ENCODE data around the gene DHRSX.
"Not testable (repeated sequence)": the region's sequence is repeated elsewhere in the genome, so short reads cannot be mapped to it uniquely, and the experiment has no call there.

The DHRSX gene

DNA sequence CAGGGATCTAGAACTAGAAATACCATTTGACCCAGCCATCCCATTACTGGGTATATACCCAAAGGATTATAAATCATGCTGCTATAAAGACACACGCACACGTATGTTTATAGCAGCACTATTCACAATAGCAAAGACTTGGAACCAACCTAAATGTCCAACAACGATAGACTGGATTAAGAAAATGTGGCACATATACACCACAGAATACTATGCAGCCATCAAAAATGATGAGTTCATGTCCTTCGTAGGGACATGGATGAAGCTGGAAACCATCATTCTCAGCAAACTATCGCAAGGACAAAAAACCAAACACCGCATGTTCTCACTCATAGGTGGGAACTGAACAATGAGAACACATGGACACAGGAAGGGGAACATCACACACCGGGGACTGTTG lies 81.4 kb downstream of the DHRSX start:
- not testable (repeated sequence) for DNase-seq

DNA sequence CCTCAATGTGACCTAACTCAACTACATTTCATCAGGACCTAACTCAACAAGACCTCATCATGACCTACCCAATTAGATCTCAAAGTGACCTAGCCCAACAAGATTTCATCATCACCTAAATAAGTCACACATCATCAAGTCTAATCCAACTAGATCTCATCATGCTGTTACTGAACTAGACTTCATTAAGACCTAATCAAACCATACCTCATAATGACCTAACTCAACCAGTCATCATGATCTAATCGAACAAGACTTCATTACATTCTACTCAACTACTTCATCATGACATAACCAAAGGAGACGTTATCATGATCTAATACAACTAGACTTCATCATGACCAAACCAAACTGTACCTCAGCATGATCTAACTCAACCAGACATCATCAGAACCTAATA lies 82.8 kb downstream of the DHRSX start:
- no peak for DNase-seq

DNA sequence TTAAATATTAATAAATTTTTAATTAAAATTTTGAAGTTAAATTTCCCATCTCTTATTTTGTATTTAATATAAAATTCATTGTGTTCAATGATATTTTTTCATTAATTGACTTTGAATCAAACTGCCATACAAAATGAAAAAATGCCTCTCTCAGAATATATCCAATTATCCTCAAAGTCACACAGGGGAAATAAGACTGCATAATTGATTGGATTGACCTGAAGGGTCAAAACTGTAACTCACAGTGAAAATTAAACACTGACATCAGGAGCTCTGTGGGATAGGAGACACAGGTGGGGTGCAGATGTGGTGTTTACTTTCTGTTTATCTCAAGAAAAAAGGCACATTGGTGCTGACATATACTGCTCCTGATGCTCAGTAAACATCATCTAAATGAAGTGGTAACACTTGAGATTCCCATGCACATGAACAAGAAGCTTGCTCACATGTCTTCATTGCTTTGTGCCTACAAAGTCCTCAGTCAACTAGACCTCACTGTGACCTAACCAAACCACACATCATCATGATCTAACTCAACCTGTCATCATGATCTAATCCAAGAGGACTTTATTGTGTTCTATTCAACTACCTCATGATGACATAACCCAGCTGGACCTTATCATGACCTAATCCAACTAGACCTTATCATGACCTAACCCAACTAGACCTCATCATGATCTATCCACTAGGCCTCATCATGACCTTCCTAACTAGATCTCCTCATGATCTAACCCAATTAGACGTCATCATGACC lies 83.7 kb downstream of the DHRSX start:
- DNase-seq, result no peak

DNA sequence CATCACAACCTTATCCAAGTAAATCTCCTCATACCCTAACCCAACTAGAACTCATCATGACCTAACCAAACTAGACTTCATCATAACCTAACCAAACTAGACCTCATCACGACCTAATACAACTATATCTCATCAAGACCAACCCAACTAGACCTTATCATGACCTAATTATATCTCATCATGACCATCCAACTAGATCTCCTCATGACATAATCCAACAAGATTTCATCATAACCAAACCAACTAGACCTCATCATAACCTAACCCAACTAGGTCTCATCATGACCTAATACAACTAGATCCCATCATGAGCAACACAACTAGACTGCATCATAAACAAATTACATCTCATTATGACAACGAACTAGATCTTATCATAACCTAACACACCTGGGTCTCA lies 86.4 kb downstream of the DHRSX start:
- DNase-seq, result no peak

DNA sequence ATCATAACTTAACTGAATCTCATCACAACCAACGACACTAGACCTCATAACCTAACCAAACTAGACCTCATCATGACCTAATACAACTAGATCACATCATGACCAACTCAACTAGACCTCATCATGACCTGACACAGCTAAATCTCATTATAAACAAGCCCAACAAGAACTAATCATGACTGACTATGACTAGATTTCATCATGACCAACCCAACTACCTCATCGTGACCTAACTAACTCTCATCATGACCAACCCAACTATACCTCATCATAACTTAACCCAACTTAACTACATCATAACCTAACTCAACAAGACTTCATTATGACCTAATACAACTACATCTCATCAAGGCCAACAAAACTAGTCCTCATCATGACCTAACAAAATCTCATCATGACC lies 86.8 kb downstream of the DHRSX start:
- no peak for DNase-seq

DNA sequence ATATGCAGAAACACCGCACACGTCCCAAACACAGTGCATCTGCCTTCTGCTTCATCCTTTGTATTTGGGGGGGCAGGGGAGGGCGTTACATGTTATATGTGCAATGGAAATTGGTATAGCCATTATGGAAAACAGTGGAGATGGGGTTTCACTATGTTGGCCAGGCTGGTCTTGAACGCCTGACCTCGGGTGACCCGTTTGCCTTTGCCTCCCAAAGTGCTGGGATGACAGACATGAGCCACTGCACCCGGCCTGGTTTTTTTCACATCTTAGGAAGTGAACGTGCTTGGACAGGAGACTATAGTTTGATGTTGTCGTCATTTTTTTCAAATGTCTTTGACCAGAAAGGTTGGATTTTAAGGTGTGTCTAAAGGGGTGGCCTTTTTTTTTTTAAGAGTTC lies 88.6 kb downstream of the DHRSX start:
- no peak for DNase-seq

DNA sequence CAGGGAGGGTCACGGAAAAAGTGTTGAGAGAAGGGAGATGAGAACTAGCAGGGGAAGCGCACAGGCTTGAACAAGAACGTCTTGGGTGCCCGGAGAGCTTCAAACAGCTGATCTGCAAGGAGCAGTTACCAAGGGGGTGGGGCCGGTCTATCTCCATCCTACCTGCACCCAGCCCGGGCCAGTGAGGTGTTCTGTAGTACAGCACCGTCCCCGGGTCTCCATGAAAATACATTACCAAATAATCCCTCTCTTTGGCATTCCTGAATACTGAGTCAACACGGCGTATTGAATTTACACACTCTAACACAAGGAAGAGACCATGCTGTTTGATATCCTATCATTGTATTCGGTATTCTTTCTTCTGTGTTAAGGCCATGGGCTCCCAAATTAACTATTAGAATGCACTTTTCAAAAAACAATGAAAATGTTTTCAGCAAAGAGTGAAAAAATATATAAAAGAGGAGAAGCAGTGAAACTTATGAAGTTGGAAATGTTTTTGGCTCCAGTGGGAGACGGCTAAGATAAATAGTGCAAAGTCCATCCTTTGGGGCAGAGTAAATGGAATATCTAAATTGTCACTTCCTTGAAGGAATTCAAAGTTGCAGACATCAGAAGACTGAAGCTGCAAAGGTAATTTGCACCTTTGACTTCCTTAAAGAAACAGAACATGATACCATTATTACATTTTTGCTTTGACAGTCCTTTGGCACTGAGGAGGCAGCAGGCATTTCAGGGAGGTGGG lies 90.3 kb downstream of the DHRSX start:
- no peak for DNase-seq

DNA sequence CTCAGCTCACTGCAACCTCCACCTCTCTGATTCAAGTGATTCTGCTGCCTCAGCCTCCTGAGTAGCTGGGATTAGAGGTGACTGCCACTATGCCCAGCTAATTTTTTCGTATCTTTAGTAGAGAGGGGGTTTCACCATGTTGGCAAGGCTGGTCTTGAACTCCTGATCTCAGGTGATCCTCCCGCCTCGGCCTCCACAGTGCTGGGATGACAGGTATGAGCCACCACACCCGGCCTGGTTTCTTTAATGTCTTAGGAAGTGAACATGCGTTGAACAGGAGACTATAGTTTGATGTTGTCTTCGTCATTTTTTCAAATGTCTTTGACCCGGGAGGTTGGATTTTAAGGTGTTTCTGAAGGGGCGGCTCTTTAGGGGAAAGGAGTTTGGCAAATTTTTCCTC lies 91.0 kb downstream of the DHRSX start:
- no peak for DNase-seq

DNA sequence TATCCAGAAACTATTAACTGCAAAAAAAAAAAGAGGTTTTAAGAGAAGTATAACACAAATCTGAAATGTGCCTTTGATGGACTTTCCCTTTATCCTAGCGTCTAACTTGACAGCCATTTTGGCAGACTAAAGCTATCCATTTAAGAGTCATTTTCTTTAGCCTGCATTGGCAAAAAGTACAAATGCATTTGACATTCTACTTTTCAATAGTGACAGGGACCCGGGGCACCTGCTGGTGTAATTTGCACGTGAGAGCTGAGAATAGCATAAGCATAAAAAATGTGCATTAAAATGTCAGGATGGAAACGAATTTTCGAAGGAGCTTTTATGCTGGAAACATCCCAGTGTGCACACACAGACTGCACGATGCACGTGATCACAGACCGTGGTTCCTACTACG lies 91.9 kb downstream of the DHRSX start:
- DNase-seq, result no peak

DNA sequence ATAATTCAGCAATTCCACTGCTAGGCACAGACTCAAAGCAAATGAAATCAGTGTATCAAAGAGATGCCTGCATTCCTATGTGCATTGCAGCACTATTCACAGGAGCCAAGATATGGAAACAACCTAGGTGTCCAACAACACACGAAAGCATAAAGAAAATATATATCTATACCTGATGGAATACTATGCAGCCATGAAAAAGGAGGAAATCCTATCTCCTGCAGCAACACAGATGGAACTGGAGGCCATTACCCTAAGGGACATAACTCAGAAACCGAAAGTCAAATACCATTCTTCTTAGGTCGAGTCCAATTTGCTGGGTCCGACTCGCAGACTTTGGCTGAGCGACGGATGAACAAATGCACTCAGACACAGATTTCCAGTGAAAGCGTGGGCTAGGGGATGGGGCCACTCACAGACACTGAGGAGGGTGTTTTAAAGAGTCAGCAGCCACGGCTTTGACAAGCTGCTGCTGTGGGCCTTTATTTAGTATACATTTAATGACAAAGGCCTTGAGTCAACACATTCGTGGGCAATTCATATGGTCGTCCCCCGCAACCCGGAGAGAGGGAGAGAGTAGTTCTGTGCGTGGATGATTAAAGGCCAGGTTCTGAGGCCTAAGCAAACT lies 93.8 kb downstream of the DHRSX start:
- DNase-seq, result no peak

DNA sequence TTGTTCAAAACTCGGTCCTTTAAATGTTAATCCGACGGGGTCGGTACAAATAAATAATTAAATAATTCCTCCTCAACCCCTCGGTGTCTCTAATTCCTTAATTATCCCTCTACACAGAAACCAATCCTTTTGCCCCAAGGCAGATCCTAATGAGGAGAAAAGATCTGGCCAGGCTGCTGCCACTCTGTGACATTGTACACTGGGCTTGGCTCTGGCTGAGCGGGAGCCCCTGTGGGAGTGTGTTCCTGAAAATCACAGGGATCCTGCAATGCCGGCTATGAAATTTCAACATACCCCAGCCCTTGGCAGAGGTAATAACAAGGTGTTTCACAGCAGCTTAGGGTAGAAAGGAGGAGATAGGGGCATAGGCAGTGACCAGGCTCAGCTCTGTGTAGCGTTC lies 96.0 kb downstream of the DHRSX start:
- DNase-seq, result no peak

DNA sequence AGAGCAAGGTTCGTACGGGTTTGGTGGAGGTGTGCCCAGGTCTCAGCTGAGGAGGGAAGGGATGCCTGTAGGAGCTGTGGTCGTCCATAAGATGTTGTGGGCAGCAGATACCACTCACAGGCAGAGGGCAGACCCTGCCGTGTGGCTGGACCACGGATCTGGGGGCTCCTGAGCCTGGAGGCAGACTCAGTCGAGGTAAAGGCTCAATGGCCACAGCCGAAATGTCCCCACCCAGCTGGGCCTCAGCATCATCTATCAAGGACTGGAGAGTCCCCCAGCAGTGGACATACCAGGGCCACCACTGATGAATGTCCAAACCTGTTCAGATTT lies 98.5 kb downstream of the DHRSX start:
- no peak for DNase-seq

DNA sequence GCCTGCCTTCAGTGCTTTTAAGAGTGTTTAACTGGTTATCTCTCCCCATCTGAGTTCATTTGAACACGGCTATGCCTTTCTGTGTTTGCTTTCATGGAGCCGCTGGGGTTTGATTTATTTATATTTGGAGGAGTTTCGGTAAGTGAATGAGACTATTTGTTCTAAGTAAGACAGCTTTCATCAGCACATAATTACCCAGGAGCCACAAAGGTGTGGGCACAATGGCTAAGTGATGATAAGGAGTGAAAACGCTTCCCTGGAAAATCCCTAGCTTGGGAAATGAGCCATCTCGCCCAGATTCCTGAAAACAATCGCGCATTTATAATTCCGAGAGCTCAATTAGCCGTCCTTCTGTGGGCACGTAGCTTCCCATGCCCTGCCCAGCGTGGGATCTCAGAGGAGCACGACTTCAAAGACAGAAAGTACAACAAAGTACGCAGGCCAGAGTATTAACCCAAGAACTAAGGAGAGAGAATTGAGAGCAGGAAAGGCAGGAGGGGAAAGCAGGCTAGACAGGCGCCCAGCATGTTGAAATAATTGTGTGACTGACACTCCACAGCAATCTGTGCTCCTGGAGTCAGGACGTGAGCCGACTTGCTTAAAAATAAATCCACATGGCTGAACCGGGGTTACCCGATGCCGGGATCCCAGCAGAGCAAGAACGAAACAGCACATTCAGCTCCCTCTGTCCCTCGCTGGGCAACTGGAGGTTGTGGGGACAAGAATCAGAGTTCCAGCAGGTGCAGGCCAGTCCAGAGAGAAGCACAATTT lies 99.0 kb downstream of the DHRSX start:
- no peak for DNase-seq

DNA sequence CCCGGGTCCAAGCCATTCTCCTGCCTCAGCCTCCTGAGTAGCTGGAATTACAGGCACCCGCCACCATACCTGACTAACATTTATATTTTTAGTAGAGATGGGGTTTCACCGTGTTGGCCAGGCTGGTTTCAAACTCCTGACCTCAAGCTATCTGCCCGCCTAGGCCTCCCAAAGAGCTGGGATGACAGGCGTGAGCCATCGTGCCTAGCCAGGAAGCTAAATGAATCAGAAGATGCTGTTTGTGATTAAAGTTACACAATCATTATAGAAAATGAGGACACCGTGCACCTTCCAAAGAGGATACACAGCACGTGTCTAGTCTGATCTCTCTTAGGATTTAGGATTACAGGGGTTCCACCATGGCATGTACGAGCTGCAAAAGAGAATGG lies 99.6 kb downstream of the DHRSX start:
- no peak for DNase-seq

DNA sequence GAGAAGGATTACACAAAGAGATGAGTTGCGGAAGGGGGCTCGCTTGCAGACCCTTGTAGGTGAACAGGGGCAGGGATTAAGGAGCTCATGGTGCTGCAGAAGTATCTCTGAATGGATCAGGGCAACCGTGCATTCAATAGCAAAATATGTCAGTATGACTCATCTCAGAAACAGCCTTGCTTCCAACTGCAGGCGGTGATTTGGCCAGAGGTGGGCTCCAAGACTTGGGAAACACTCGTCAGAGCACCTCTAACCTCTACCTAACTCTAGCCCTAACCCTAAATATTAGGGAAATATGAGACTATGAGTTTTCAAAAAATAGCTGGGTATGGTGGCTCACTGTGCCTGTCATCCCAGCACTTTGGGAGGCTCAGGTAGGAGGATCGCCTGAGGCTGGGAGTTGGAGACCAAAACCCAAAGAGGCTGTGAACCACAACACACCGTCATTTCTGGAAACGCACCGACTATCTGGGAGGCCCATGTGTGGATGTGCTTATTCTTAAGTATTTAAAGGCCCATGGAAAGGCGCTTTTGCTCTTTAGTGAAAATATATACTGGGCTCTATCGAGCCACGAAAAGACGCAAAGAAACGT lies 102.6 kb downstream of the DHRSX start:
- peak; percentile 64 for DNase-seq

DNA sequence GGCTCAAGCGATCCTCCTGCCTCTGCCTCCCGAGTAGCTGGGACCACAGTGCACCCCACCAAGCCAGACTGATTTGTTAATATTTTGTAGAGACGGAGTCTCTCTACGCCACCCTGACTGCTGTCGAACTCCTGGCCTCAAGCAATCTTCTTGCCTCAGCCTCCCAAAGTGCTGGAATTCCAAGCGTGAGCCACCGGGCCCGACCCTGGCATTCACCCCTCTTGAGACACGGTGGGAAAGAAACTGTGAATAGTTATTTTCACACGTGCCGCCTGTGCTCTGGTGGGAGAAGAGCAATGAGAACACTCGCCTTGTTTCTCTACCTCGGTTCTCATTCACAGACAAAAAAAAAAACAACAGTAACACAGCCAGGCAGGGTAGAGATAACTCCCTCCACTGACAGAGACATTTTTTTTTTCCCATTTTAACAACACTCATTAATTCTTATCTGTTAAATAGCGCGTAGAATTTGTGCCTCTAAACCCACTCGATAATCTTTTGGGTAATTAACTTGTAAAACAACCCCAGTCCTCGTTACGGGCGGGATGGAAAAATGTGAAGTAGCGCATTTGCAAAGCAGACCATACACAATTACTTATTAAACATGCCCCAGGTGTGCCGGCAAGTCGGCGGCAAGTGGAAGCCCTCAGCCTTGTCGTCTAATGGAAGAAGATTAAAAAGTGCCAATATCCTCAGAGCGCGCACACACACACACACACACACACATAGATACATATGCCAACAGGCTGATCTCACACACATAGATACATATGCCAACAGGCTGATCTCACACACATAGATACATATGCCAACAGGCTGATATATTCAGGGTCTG lies 103.3 kb downstream of the DHRSX start:
- DNase-seq, result no peak

DNA sequence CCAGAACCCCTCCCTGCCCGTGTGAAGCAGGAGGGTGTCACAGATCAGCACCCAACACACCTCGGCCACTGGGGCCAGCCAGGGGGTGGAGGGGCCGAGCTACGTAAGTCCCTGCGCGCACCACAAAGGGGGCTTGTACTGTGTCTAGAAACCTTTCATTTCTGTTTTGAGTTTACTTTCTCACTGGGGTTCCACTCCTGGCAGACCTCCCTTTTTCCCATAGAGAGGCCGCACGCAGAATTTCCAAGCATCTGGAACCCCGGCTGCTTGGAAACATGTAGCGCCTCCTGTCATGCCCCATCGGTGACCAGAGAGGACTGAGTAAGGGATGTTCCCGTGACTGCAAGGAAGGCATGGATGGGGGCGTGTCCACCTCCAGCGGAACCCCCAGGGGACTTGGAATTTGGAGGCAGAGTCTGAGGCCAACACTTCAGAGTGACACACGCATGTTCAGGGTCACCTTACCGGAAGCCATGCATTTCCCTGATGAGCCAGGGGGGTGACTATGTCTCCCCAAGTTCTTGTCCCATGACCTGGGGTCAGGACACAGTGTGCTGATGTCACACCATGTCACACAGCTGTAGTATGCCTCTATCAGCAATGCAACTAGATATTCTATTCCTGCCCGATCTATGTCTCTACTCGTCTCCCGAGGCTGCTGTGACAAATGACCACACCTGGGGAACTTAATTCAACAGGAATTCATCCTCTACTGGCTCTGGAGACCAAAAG lies 105.3 kb downstream of the DHRSX start:
- no peak for DNase-seq

DNA sequence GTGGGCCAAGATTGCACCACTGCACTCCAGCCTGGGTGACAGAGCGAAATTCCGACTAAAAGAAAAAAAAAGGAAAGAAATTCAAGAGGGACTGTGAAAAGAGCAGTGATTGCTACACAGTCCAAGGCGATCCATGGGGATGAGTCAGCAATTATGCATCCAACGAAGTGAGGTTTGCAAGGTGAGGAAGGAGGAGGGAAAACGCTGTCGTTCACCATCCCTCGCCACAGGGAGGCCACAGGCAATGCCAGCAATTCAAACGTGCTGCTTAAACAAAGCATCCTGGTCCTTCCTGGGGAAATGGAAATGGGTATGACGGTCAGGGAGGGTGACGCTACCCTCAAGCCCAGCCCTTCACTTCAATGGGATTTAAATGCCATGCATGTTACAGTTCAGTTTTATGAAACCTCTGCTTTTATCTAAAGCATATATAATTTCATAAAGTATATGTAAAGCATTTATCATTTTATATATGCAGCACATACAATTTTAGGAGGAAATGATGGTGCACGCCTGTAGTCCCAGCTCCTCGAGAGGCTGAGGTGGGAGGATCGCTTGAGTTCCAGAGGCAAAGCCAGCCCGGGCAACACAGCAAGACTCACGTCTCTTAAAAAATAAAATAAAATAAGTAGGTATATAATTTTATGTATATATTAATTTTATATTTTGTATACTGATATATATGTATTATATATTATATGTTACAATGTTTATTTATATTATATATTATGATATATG lies 108.7 kb downstream of the DHRSX start:
- peak; percentile 94 for DNase-seq

DNA sequence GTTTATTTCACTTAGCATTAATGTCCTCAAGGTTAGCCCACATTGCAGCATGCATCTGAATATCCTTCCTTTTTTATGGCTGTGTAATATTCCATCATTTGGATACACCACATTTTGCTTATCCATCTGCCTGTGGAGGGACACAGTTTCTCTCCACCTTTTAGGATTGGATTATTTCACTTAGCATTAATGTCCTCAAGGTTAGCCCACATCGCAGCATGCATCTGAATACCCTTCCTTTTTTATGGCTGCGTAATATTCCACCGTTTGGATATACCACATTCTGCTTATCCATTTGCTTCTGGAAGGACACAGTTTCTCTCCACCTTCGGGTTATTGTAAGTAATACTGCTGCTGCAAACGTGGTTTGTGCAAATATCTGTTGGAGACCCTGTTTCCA lies 110.0 kb downstream of the DHRSX start:
- no peak for DNase-seq

DNA sequence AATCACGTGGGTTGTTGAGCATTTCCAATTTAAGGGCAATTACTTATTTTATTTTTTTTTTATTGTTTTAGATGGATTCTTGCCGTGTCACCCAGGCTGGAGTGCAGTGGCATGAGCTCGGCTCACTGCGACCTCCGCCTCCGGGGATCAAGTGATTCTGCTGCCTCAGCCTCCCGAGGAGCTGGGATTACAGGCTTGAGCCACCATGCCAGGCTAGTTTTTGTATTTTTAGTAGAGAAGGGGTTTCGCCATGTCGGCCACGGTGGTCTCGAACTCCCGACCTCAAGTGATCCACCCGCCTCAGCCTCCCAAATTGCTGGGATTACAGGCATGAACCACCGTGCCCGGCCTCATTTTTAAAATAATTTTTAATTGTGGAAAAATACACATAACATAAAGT lies 111.0 kb downstream of the DHRSX start:
- DNase-seq, result not testable (repeated sequence)

DNA sequence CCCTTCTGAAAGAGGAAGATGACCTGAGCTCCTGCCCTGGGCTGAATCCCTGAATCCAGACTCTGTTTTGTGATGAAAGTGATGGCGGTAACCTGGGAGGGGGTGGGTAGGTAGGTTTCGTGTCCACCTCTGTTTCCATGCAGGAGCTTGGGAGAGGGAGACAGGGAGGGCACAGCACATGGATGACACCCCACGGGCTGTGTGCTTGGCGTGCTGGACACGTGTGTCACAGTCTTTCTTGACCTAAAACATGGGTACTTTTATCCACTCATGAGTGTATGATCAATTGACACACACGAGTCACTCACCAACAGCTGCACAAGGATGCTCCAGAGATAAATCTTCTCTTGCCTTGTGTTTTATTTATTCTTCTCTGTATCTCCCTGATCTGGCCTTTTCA lies 111.5 kb downstream of the DHRSX start:
- DNase-seq, result no peak
